ENCODE results near the gene LENG9.

GRCh38 chr19:54428323-54429175, 35.0 kb downstream of the LENG9 start:
- no peak for TF ChIP-seq EP300 (IDR thresholded peaks at IDR 0.05; ENCODE audit: low read depth)
- TF ChIP-seq, protein P1, sequence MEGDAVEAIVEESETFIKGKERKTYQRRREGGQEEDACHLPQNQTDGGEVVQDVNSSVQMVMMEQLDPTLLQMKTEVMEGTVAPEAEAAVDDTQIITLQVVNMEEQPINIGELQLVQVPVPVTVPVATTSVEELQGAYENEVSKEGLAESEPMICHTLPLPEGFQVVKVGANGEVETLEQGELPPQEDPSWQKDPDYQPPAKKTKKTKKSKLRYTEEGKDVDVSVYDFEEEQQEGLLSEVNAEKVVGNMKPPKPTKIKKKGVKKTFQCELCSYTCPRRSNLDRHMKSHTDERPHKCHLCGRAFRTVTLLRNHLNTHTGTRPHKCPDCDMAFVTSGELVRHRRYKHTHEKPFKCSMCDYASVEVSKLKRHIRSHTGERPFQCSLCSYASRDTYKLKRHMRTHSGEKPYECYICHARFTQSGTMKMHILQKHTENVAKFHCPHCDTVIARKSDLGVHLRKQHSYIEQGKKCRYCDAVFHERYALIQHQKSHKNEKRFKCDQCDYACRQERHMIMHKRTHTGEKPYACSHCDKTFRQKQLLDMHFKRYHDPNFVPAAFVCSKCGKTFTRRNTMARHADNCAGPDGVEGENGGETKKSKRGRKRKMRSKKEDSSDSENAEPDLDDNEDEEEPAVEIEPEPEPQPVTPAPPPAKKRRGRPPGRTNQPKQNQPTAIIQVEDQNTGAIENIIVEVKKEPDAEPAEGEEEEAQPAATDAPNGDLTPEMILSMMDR (IDR thresholded peaks at IDR 0.05) = no peak
